HEK293T (cell line): Measurements from ENCODE around the gene TOPBP1.

Experiments used
- FOXM1 ChIP-seq: fragments of 450-650 bp; IDR thresholded peaks from 2 replicates; pipeline ENCODE4 v1.6.1; 2017; ENCODE audit warnings: mild to moderate bottlenecking, borderline replicate concordance
- LEF1 ChIP-seq: fragments of 450-650 bp; IDR thresholded peaks from 2 replicates; pipeline ENCODE4 v1.6.1; 2017; ENCODE audit warnings: mild to moderate bottlenecking, borderline replicate concordance
- TF ChIP-seq, protein P1 (sequence below): fragments of 450-650 bp; IDR thresholded peaks from 2 replicates; pipeline ENCODE4 v1.6.1; 2016

DNA sequence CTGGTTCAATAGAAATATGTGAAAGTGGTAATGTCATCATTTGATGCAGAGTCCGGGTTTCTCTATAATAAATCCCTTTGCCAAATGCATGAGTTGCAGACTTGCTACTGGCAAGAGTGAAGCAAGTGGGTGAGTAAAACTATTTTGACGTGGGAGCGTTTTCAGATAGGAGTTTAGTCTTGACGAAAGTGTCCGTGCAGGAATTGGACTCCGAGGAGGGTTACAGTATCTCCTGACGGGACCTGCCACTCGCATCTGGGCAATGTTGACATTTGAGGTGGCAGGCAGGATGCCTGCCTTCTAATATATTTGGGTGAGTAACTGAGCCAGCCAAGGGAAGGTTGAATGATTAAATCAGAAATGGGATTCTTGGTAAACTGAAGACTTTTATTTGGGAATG lies 72.2 kb downstream of the TOPBP1 start:
- TF ChIP-seq, protein P1, sequence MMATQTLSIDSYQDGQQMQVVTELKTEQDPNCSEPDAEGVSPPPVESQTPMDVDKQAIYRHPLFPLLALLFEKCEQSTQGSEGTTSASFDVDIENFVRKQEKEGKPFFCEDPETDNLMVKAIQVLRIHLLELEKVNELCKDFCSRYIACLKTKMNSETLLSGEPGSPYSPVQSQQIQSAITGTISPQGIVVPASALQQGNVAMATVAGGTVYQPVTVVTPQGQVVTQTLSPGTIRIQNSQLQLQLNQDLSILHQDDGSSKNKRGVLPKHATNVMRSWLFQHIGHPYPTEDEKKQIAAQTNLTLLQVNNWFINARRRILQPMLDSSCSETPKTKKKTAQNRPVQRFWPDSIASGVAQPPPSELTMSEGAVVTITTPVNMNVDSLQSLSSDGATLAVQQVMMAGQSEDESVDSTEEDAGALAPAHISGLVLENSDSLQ = no peak
- TF ChIP-seq LEF1 (no peak), FOXM1 (no peak)
